Measurements from ENCODE around the gene SCAMP4. TPM values are rescaled to one million over a fixed set of nuclear protein-coding genes. Genes with fewer than 3 reads are reported as not detected.

SCAMP4 gene, protein sequence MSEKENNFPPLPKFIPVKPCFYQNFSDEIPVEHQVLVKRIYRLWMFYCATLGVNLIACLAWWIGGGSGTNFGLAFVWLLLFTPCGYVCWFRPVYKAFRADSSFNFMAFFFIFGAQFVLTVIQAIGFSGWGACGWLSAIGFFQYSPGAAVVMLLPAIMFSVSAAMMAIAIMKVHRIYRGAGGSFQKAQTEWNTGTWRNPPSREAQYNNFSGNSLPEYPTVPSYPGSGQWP
- polyA plus RNA-seq (ENCODE audit: insufficient read length in 3 of 3) = 10 to 100 TPM; 46.8 to 57.7 (median 48.1) TPM

DNA sequence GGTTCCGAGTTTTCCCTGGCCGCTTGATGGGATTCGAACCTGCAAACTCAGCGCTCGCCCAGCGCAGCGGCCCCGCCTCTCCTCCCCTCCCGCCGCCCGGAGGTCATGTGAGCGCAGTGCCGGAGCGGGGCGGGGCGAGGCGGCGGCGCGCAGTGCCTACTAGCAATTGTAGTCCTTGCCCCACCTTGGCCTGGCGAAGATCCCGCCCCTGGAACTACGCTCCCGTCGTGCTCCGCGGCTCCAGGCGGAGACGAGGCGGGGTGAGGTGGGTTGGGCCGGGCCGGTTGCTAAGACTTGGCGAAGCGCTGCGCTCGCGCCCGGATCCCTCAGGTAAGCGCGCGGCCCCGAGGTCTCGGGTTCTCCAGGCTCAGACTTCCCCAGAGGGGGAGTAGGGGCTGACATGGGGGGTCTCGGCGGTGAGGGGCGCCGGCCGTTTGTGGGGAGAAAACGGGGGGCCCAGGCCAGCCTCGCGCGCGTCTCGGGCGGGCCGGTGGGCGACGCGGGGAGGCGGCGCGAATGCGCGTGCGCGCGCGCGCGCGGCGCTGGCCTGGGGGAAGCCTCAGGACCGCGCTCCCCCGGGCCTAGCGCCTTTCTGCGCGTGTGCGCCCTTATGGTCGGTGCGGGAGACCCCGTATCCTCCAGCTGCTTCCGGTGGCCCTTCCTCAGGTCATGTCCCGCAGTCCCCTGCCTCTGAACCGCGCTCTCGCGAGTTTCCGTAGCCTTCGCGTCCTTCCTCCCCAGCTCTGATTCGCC is at the start of gene SCAMP4, which contains the start of gene ADAT3:
TSS of gene SCAMP4 (plus strand) at position 290 of the 753 bp plus-strand sequence. CDS start 9,621 bp downstream, outside the sequence.
TSS of gene ADAT3 (plus strand) at position 290 of the 753 bp plus-strand sequence. CDS start 6,649 bp downstream, outside the sequence.
- DNase-seq (ENCODE audit: low read depth in 3 of 3, low spot score in 2 of 3) = peak; percentile 92 to 96 (median 95)

GRCh38 chr19:1855828-1856255 is 49.4 kb upstream of the SCAMP4 start:
- DNase-seq (ENCODE audit: low read depth in 3 of 3, low spot score in 2 of 3) = no peak

DNA sequence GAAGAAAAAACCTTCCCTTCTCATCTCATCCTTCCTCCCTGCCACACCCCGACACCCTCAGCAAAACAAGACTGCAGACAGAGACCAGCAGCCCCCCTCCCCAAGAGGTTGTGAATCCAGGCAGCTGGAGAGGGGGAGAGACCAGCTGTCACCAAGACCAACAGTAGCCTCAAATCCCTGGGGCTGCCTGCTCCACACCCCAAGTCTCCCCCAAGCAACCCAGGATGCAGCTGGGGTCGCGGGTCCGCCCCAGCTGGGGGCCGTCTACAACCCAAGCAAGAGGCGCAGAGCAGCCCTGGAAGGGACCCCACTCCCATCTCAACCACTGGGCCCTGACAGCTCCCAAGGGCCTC is 48.9 kb upstream of the SCAMP4 start:
- DNase-seq (ENCODE audit: low read depth in 3 of 3, low spot score in 2 of 3) = no peak

- no peak for DNase-seq (ENCODE audit: low read depth in 3 of 3, low spot score in 2 of 3)
These were observed 48.2 kb upstream of the SCAMP4 start for GRCh38 chr19:1856698-1857603.

- DNase-seq (ENCODE audit: low read depth in 3 of 3, low spot score in 2 of 3) = no peak
These were observed 47.4 kb upstream of the SCAMP4 start for GRCh38 chr19:1857648-1858326.

DNA sequence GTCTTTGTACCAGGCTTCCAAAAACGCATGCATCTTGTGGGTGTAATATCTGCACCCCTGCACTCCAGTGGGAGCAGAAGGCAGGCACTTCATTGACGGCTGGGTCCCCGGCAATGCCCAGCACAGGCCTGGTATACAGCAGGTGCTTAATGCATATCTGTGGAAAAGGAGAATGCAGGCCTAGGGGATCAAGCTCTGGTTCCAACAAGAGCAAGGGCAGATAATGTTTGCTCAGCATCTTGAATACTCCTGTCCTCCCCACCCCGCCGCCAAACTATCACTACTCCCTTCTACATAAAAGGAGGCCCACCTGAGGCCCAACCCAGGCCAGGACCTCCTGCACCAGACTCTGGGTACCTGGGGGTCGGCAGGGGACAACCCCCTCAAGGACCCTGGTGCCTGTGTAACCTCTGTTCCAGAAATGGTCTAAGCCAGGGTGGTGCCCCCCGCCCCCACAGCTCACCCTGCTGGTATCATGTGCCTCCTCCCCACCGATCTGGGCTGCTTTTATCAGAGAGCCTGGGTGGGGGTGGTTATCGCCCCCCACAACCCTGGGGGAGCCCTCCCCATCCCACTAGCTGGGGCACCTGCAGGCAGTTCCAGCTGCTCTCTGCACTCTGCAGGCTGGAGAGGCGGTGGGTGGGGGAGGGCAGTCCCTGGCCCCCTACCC is 46.7 kb upstream of the SCAMP4 start:
- DNase-seq (ENCODE audit: low read depth in 3 of 3, low spot score in 2 of 3) = no peak

DNA sequence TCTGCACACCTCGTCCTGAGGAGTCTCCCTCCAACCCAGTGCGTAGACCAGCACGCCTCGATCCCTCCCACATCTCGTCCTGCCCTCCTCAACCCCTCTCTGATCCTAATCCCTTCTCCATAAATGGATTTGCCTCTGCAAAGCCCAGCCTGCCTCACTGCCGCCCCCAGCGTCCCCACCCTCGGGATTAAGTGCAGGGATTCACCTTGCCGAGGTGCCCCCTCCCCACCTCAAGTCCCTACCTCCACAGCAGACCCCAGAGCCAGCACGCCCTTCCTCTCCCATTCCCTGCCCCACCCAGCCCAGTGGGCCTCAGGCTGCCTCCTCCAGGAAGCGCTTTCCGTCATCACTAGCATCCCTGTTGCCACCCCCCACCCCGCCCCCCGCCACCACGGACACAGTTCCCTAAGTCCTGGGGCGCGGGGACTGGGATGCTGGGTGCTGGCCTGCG is 45.8 kb upstream of the SCAMP4 start:
- no peak for DNase-seq (ENCODE audit: low read depth in 3 of 3, low spot score in 2 of 3)

- DNase-seq (ENCODE audit: low read depth in 3 of 3, low spot score in 2 of 3) = peak in 1 of 3 donors; percentile 71
These were observed 45.0 kb upstream of the SCAMP4 start for GRCh38 chr19:1860042-1860775.

DNA sequence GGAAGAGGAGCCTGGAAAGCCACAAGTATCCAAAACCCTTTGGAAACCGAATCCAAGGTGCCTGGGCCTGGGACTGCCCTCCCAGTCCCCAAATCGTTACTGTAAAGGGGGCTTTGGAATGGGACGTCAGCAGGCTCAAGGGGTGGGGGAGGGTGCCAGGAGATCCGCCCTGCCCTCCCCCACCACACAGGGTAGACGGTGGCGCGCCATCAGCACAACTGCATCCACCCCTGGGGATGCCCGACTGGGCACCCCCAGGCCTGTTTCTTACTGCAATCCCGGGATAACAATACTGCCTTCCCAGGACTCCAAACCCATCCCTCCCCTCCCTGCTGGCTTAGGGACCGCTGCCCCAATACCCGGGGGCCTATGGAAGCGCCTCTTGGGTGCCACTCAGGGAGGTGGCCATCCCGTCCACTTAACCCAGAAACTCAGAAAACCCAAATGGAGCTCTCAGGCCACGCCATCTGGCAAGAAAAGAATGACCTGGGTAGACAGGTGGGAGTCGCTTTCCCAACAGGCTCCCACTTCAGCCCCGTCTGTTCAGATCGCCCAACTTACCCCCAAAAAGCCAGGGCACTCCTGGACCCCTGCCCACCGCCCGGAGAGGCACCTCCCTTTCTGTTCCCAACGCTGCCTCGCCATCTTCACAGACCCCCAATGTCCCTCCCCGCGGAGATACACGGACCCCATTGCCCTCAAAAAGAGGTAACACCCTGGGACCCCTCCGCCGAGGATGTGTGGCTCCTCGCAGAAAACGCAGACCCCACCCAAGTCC is 44.2 kb upstream of the SCAMP4 start:
- DNase-seq (ENCODE audit: low read depth in 3 of 3, low spot score in 2 of 3) = no peak

- no peak for DNase-seq (ENCODE audit: low read depth in 3 of 3, low spot score in 2 of 3)
These were observed 43.6 kb upstream of the SCAMP4 start for GRCh38 chr19:1861599-1862031.

DNA sequence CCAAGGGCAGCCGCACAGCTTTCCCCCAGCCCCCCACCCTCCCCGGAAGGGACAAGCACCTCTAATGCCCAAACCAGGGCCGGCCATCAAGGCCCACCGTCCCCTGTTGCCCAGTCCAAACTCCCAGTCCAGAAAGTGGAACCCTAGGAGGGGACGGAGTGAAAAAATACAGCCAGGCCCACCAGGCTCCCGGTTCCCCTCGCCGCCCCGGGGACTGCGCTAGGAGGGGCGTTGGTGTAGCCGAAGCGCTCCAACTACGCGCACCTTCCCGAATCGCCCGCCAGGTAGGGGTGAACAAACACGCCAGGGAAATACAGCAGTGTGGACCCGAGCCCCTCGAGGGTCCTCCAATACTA is 43.2 kb upstream of the SCAMP4 start:
- DNase-seq (ENCODE audit: low read depth in 3 of 3, low spot score in 2 of 3) = no peak

DNA sequence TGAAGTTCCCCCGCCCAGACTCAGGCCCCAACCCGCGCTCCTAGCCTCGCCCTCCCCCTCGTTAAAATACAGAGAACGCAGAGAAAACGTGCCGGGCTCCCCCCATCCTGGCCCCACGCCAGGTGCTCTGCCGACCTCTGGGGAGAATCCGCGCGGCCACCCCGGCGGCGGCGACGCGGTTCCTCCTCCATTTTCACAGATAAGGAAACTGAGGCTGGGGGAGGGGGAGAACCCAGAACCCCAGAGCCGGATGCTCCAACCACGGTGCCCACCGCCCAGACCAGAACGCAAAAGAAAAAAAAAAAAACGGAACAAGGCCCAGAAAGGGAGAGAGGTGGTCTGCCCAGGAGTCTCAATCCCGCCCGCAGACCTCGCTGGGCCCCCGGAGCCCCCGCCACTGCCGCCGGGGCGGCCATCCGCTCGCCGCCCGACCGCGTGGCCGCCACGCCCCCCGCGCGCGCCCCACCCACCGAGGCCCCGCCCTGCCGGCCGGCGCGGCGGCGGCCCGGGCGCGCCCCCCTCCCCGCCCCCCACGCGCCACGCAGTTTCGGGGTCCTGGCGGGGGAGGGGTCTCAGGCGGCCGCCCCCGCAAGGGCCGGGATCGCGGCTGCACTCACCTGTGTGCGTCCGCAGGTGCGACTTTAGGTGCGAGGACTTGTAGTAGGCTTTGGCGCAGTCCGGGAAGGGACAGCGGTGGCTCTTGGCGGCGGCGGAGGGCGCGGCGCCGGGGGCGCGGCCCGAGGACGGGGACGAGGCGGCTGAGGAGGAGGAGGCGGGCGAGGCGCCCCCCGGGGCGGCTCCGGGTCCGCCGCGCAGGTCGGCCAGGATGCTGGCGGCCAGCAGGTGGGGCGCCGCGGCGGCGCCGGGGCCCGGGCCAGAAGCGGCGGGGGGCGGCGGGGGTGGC is 42.5 kb upstream of the SCAMP4 start:
- no peak for DNase-seq (ENCODE audit: low read depth in 3 of 3, low spot score in 2 of 3)

GRCh38 chr19:1863328-1863637 is 41.9 kb upstream of the SCAMP4 start, which contains the start of gene KLF16:
KLF16 (minus strand) TSS chr19:1863579; CDS start chr19:1863497, 82 bp downstream.
- no peak for DNase-seq (ENCODE audit: low read depth in 3 of 3, low spot score in 2 of 3)

DNA sequence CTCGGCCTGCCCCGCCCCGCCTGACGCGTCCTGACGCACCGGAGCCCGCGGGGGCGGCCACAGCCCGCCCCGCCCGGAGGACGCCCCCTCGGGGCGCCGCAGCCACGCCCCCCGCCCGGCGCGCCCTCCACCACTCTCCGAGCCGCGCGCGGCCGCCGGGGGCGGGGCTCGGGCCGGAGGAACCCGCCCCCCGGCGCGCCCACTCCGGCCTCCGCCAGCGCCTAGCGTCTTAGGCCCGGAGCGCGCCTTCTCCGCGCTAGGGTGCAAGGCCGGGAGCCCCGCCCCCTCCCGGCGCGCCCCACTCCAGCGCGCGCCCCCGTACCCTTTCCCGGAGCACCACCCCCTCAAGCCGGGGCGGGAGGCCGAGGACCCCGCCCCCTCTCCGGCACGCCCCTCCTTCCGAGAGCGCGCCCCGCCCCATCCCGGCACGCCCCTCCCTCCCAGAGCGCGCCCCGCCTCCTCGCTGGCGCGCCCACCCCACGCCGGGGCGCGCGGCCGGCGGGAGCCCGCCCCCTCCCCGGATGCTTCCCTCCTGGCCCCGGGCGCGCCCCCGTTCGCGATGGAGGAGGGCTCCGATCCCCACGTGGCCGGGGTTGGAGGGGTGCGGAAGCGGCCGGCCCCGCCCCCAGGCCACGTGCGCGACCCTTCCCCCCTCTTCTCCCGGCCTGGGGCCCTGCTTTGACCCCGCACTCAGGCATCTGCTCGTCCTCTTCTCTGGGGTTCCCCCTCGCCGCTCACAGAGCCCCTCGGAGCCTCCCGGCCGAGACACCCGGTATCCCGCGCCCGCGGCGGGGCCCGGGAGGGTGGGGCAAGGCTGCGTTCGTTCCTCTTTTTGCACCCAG is 41.3 kb upstream of the SCAMP4 start:
- peak in 1 of 3 donors; percentile 79 for DNase-seq (ENCODE audit: low read depth in 3 of 3, low spot score in 2 of 3)

- DNase-seq (ENCODE audit: low read depth in 3 of 3, low spot score in 2 of 3) = no peak
These were observed 40.6 kb upstream of the SCAMP4 start for GRCh38 chr19:1864480-1865171.

Data from right renal cortex interstitium (tissue), 3 donors.